ENCODE data around the gene RGL1. TPM values are rescaled to one million over a fixed set of nuclear protein-coding genes. Genes with fewer than 3 reads are reported as not detected.

RGL1 gene
- total and polyA plus RNA-seq, 4 donors = 29.8 to 53.4 (median 41.8) TPM

GRCh38 chr1:183770816-183771128 is 34.1 kb upstream of the RGL1 start:
- Histone ChIP-seq H3K36me3 (ENCODE audit: control insufficient read depth, insufficient read depth, low read length) (no peaks in the 10 kb centered on the region), H3K27ac (ENCODE audit: low read depth, low read length) (no peak overlapping the region), H3K9me3 (ENCODE audit: control insufficient read depth, insufficient read depth, low read length) (peaks cover 2% of the 10 kb centered on the region), H3K4me1 (ENCODE audit: control insufficient read depth, insufficient read depth, low read length) (no peaks in the 10 kb centered on the region), H3K4me3 (ENCODE audit: low read depth, low read length) (no peak overlapping the region), H3K27me3 (ENCODE audit: control insufficient read depth, insufficient read depth, low read length) (no peaks in the 10 kb centered on the region)
- no peak for DNase-seq (ENCODE audit: low read depth in 4 of 6, low spot score in 6 of 6)

- Histone ChIP-seq H3K27me3 (ENCODE audit: control insufficient read depth, insufficient read depth, low read length) (no peaks in the 10 kb centered on the region), H3K4me1 (ENCODE audit: control insufficient read depth, insufficient read depth, low read length) (no peaks in the 10 kb centered on the region), H3K36me3 (ENCODE audit: control insufficient read depth, insufficient read depth, low read length) (no peaks in the 10 kb centered on the region), H3K27ac (ENCODE audit: low read depth, low read length) (no peak overlapping the region), H3K9me3 (ENCODE audit: control insufficient read depth, insufficient read depth, low read length) (peaks cover 2% of the 10 kb centered on the region), H3K4me3 (ENCODE audit: low read depth, low read length) (no peak overlapping the region)
- DNase-seq (ENCODE audit: low read depth in 4 of 6, low spot score in 6 of 6) = peak in 1 of 6 donors; percentile 55
- WGBS (ENCODE audit: insufficient coverage) = 100% methylated on average over 1 of the region's 3 CpGs
Observed at GRCh38 chr1:183773482-183774274, 31.2 kb upstream of the RGL1 start.

DNA sequence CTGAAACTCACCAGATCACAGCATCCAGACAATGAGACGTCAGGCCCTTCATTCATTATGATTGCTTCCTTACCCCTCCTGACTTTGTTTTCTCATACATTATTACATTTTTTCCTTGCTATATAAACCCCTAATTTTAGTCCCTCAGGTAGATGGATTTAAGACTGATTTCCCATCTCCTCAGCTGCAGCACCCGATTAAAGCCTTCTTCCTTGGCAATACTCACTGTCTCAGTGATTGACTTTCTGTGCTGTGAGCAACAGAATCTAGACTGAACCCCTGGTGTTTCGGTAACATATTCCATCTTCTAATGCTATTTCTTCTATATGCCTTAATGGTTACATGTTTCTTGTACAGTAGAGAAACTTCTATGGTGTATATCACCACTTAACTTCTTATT is 30.0 kb upstream of the RGL1 start:
- DNase-seq (ENCODE audit: low read depth in 4 of 6, low spot score in 6 of 6) = no peak
- Histone ChIP-seq H3K36me3 (ENCODE audit: control insufficient read depth, insufficient read depth, low read length) (no peaks in the 10 kb centered on the region), H3K4me1 (ENCODE audit: control insufficient read depth, insufficient read depth, low read length) (no peaks in the 10 kb centered on the region), H3K9me3 (ENCODE audit: control insufficient read depth, insufficient read depth, low read length) (peaks cover 2% of the 10 kb centered on the region), H3K4me3 (ENCODE audit: low read depth, low read length) (no peak overlapping the region), H3K27ac (ENCODE audit: low read depth, low read length) (no peak overlapping the region), H3K27me3 (ENCODE audit: control insufficient read depth, insufficient read depth, low read length) (no peaks in the 10 kb centered on the region)
- 100% methylated on average over 1 of the region's 3 CpGs for whole genome bisulfite sequencing (ENCODE audit: insufficient coverage)

GRCh38 chr1:183776731-183777130 is 28.2 kb upstream of the RGL1 start:
- WGBS (ENCODE audit: insufficient coverage) = no CpG with 5 or more reads among the region's 3 CpGs
- no peak overlapping the region for H3K4me3 ChIP-seq (ENCODE audit: low read depth, low read length)

DNA sequence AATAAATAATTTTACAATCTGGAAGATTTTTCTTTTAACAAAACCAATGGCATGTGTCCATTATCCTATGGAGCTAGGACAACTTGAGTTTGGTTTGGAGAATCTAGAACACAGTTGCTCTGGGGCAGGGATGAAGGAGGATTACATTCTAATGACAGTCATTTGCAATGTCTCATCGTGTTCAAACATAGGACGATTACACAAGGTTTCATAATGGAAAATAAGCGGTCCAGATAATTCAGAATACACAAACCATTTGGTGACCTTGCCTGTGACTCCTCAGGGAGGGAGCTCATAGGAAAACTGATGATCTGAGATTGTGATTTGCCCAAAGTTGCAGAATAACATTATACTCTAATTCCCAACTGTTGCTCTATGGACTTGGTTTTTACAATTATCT is 27.6 kb upstream of the RGL1 start:
- Histone ChIP-seq H3K4me3 (ENCODE audit: low read depth, low read length) (no peak overlapping the region), H3K9me3 (ENCODE audit: control insufficient read depth, insufficient read depth, low read length) (no peaks in the 10 kb centered on the region), H3K27ac (ENCODE audit: low read depth, low read length) (no peak overlapping the region), H3K4me1 (ENCODE audit: control insufficient read depth, insufficient read depth, low read length) (no peaks in the 10 kb centered on the region), H3K36me3 (ENCODE audit: control insufficient read depth, insufficient read depth, low read length) (no peaks in the 10 kb centered on the region), H3K27me3 (ENCODE audit: control insufficient read depth, insufficient read depth, low read length) (no peaks in the 10 kb centered on the region)
- WGBS (ENCODE audit: insufficient coverage) = no CpG with 5 or more reads among the region's 3 CpGs
- DNase-seq (ENCODE audit: low read depth in 4 of 6, low spot score in 6 of 6) = no peak

More at GRCh38 chr1:183776731-183777130, 28.2 kb upstream of the RGL1 start:
- no peak overlapping the region for H3K27ac ChIP-seq (ENCODE audit: low read depth, low read length)
- DNase-seq (ENCODE audit: low read depth in 4 of 6, low spot score in 6 of 6) = no peak
- no peaks in the 10 kb centered on the region for H3K27me3 ChIP-seq (ENCODE audit: control insufficient read depth, insufficient read depth, low read length)
- no peaks in the 10 kb centered on the region for H3K9me3 ChIP-seq (ENCODE audit: control insufficient read depth, insufficient read depth, low read length)
- H3K4me1 ChIP-seq (ENCODE audit: control insufficient read depth, insufficient read depth, low read length) = no peaks in the 10 kb centered on the region
- H3K36me3 ChIP-seq (ENCODE audit: control insufficient read depth, insufficient read depth, low read length) = no peaks in the 10 kb centered on the region

- 70% methylated on average over 3 of the region's 3 CpGs for WGBS (ENCODE audit: insufficient coverage)
- Histone ChIP-seq H3K27me3 (ENCODE audit: control insufficient read depth, insufficient read depth, low read length) (no peaks in the 10 kb centered on the region), H3K36me3 (ENCODE audit: control insufficient read depth, insufficient read depth, low read length) (no peaks in the 10 kb centered on the region), H3K4me1 (ENCODE audit: control insufficient read depth, insufficient read depth, low read length) (no peaks in the 10 kb centered on the region), H3K27ac (ENCODE audit: low read depth, low read length) (no peak overlapping the region), H3K9me3 (ENCODE audit: control insufficient read depth, insufficient read depth, low read length) (no peaks in the 10 kb centered on the region), H3K4me3 (ENCODE audit: low read depth, low read length) (no peak overlapping the region)
- peak in 2 of 6 donors; percentile 71 to 81 for DNase-seq (ENCODE audit: low read depth in 4 of 6, low spot score in 6 of 6)
Observed at GRCh38 chr1:183778045-183778444, 26.9 kb upstream of the RGL1 start.

- no peak overlapping the region for H3K4me3 ChIP-seq (ENCODE audit: low read depth, low read length)
- no peak overlapping the region for H3K27ac ChIP-seq (ENCODE audit: low read depth, low read length)
- H3K27me3 ChIP-seq (ENCODE audit: control insufficient read depth, insufficient read depth, low read length) = no peaks in the 10 kb centered on the region
- DNase-seq (ENCODE audit: low read depth in 4 of 6, low spot score in 6 of 6) = peak in 2 of 6 donors; percentile 17 to 65
- H3K4me1 ChIP-seq (ENCODE audit: control insufficient read depth, insufficient read depth, low read length) = no peaks in the 10 kb centered on the region
- H3K9me3 ChIP-seq (ENCODE audit: control insufficient read depth, insufficient read depth, low read length) = no peaks in the 10 kb centered on the region
- no peaks in the 10 kb centered on the region for H3K36me3 ChIP-seq (ENCODE audit: control insufficient read depth, insufficient read depth, low read length)
- whole genome bisulfite sequencing (ENCODE audit: insufficient coverage) = 44% methylated on average over 2 of the region's 4 CpGs
Observed at GRCh38 chr1:183778568-183779433, 26.1 kb upstream of the RGL1 start.

- no peak overlapping the region for H3K4me3 ChIP-seq (ENCODE audit: low read depth, low read length)
- H3K27ac ChIP-seq (ENCODE audit: low read depth, low read length) = no peak overlapping the region
- no peaks in the 10 kb centered on the region for H3K27me3 ChIP-seq (ENCODE audit: control insufficient read depth, insufficient read depth, low read length)
- 89% methylated on average over 1 of the region's 2 CpGs for WGBS (ENCODE audit: insufficient coverage)
- H3K36me3 ChIP-seq (ENCODE audit: control insufficient read depth, insufficient read depth, low read length) = no peaks in the 10 kb centered on the region
- DNase-seq (ENCODE audit: low read depth in 4 of 6, low spot score in 6 of 6) = no peak
- H3K9me3 ChIP-seq (ENCODE audit: control insufficient read depth, insufficient read depth, low read length) = no peaks in the 10 kb centered on the region
- peaks cover 6% of the 10 kb centered on the region for H3K4me1 ChIP-seq (ENCODE audit: control insufficient read depth, insufficient read depth, low read length)
Observed at GRCh38 chr1:183780159-183780558, 24.8 kb upstream of the RGL1 start.

GRCh38 chr1:183780757-183781156 is 24.2 kb upstream of the RGL1 start:
- no peak overlapping the region for H3K27ac ChIP-seq (ENCODE audit: low read depth, low read length)
- H3K27me3 ChIP-seq (ENCODE audit: control insufficient read depth, insufficient read depth, low read length) = no peaks in the 10 kb centered on the region
- no peak overlapping the region for H3K4me3 ChIP-seq (ENCODE audit: low read depth, low read length)
- peaks cover 6% of the 10 kb centered on the region for H3K4me1 ChIP-seq (ENCODE audit: control insufficient read depth, insufficient read depth, low read length)
- WGBS (ENCODE audit: insufficient coverage) = 57% methylated on average over 1 of the region's 2 CpGs
- H3K36me3 ChIP-seq (ENCODE audit: control insufficient read depth, insufficient read depth, low read length) = no peaks in the 10 kb centered on the region
- DNase-seq (ENCODE audit: low read depth in 4 of 6, low spot score in 6 of 6) = no peak
- H3K9me3 ChIP-seq (ENCODE audit: control insufficient read depth, insufficient read depth, low read length) = no peaks in the 10 kb centered on the region

DNA sequence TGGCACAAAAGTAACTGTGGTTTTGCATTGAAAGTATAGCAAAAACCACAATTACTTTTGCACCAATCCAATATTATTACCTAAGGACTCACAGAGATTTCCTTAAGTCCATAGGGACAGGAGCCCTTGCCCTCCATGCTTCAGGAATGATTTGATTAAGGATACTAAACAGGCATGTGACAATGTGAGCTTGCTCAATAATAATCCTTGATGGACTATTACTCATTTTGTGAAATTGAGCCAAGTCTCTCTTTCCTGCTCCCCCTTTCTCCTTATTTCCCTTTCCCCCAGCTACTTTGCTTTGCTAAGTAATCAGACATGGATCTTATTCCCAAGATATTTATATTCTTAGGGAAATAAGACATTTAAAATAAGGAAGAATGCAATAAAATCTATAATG is 21.6 kb upstream of the RGL1 start:
- no peak overlapping the region for H3K4me3 ChIP-seq (ENCODE audit: low read depth, low read length)
- no peaks in the 10 kb centered on the region for H3K9me3 ChIP-seq (ENCODE audit: control insufficient read depth, insufficient read depth, low read length)
- peaks cover 6% of the 10 kb centered on the region for H3K4me1 ChIP-seq (ENCODE audit: control insufficient read depth, insufficient read depth, low read length)
- no peaks in the 10 kb centered on the region for H3K36me3 ChIP-seq (ENCODE audit: control insufficient read depth, insufficient read depth, low read length)
- H3K27ac ChIP-seq (ENCODE audit: low read depth, low read length) = no peak overlapping the region
- peak in 1 of 6 donors; percentile 5 for DNase-seq (ENCODE audit: low read depth in 4 of 6, low spot score in 6 of 6)
- H3K27me3 ChIP-seq (ENCODE audit: control insufficient read depth, insufficient read depth, low read length) = no peaks in the 10 kb centered on the region
